Activated CD8-positive, alpha-beta memory T cell treated with anti-CD3 and anti-CD28 coated beads for 36 hours (primary cell): ENCODE results near the gene GPRIN1. TPM values are rescaled to one million over a fixed set of nuclear protein-coding genes. Genes with fewer than 3 reads are reported as not detected.
"Not testable (repeated sequence)": the region's sequence is repeated elsewhere in the genome, so short reads cannot be mapped to it uniquely, and the experiment has no call there.

Experiments used
- CTCF ChIA-PET: fragments of 350-600 bp; sonication (Branson Sonifier 250); formaldehyde crosslinking; loops from one replicate; lab custom pipeline; 2021; ENCODE audit warnings: antibody characterized with exemption; lab: Charles Lee
- POLR2A ChIA-PET: fragments of 350-600 bp; sonication (Branson Sonifier 250); formaldehyde crosslinking; loops from one replicate; lab custom pipeline; 2021; ENCODE audit warnings: antibody characterized with exemption; lab: Charles Lee
- total RNA-seq, 2 experiments: library from RNA; stranded (reverse); gene quantifications; one replicate each; pipeline ENCODE4 v1.2.3, GENCODE V29; 2021

The GPRIN1 gene
- total RNA-seq, 2 experiments from 2014 or later, result 2.7 to 3.0 TPM

DNA sequence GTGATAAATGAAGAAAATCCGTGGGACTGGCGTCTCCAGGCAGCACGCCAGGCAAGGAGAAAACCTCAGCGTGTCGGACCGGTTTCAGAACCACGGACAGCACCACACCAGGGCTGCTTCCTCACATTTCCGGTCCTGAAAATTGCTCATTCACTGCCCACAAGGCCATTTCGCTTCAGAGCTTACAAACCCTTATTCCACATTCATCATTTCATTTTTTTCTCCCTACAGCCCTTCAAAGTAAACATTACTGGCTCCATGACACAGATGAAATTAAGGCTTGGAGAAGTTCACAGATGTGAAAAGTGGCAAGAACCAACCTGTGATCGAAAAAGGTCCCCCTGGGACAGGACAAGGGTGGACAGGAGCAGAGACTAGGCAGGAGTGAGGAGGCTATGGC, 1.5 kb upstream of the GPRIN1 start:
- ChIA-PET CTCF (interaction anchor here (0.7 to 1.0 kb wide), 2 partner anchors 198 to 1070 kb away, joined by 3 read pairs; no protein-coding TSS in a partner anchor), POLR2A (no interaction called here)

DNA sequence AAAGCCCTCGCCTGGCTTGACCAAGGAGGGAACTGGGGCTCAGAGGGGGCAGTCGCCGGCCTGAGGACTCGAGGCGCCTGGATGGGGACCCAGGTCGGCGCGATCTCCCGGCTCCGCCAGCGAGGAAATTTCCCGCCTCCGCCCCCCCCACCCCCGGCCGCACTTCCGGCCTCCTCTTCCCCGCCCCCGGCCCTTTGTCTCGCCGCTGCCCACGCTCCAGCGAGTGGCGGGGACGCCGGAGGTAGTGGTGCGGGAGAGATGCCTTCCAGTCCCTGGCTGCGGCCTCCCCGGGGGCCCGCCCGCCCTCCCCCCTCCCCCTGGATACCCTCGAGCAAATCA, 448 bp upstream of the GPRIN1 start:
- POLR2A ChIA-PET, result interaction anchor here (1.3 kb wide), 1 partner anchor 36 kb away, joined by 3 read pairs; no protein-coding TSS in a partner anchor
- CTCF ChIA-PET, result interaction anchor here (1.0 kb wide), 1 partner anchor 36 kb away, joined by 4 read pairs; no protein-coding TSS in a partner anchor

DNA sequence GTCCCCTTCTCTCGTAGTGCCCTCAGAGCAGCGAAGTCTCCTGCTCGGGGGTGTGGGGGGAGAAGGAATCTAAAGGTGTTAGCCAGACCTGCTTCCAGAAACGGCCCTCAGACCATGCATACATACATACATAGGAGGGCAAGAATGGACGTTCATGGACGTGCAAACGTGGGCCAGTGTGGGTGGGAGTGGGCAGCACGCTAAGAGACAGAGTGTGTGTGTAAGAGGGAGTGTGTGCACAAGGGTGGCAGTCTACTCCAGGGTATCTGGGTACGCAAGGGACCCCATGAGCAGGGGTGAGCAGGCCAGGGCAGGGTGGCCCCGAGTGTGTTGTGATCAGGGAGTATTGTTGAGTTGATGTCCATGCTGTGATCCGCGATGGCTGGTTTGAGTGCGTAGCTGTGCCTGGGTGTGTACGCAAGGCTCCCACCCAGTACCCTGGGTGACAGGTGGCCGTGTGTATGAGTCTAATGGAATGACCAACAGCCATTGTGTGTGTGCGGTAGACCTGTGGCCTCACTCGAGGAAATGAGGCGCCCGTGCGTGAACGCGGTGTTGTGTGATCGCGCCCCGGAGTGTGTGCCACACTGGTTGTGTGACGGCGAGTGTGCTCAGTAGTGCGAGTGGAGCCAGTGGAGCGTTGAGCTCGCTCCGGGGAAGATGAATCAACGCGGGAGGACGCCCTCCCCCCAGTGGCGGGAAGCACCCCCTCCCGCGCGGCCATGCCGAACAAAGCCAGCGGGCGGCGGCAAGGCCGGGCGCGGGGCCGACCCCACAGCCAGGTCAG, 826 bp downstream of the GPRIN1 start:
- POLR2A ChIA-PET, result interaction anchor here (1.3 kb wide), 1 partner anchor 37 kb away, joined by 3 read pairs; no protein-coding TSS in a partner anchor

DNA sequence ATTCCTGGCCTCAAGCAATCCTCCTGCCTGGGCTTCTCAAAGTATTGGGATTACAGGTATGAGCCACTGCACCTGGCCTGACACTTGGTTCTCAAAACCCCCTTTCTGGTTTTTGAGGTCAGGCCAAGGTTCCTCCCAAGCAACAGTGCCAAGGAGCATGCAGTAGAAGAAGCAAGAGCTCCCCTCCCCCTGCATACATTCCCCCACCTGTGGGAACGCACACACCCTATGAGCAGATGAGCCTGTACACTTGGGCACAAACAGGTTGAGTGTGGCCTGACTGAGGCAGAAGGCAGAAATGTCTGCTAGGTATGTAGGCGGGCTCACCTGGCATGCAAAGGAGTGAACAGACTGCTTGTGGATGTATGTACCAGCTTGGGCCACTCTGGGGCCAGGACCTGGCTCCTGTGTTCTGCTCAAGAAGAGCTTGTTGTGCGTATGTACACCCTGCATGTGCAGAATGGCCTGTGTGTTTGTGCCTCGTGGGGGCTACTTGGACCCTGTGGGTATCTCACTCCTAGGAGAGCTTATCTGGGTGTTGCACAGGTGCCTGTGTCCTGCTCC, 1.7 kb downstream of the GPRIN1 start:
- CTCF ChIA-PET, result interaction anchor here (1.1 to 1.2 kb wide), 2 partner anchors 11 to 74 kb away, joined by 3 to 4 read pairs; no protein-coding TSS in a partner anchor
- POLR2A ChIA-PET, result no interaction called here

More for the DNA sequence above, 826 bp downstream of the GPRIN1 start:
- CTCF ChIA-PET, result no interaction called here

DNA sequence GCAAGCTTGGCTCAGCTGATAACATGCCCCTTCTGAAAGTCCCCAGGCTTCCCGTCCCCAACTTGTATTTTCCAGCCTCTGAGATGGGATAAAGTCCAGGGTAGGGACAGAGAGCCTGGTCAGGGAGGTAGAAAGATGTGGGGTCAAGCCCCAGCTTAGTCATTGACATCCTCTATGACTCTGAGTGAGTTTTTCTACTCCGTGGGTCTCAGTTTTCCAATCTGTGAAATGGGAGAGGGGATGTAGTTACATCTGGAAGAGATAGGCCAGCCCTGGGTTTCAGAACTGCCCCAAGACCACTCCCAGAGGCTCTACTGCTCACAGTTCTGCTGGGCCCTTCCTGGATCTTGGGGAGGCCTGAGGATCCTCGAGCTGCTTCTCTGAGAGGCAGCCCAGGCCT, 3.1 kb downstream of the GPRIN1 start:
- POLR2A ChIA-PET, result no interaction called here
- CTCF ChIA-PET, result interaction anchor here (0.7 to 1.8 kb wide), 3 partner anchors 10 to 190 kb away, joined by 3 to 6 read pairs (median 4); no protein-coding TSS in a partner anchor

DNA sequence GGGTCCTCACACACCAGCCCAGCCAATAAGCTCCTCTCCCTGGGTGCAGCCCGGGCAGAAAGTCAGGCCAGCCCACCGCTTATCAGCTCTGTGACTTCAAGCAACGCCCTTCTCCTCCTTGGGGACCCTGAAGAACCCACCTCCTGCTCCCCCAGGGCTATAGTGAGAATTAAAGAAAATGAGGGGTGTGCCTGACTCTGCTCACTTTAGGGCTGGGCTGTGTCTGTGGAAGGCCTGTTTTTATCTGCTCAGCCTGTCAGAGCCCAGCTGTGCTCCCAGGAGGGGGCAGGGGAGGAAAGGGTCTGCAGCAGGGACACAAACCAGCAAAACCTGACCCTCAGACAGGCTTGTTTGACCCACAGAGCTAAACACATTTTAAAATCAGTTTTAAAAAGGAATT, 3.9 kb downstream of the GPRIN1 start:
- POLR2A ChIA-PET, result interaction anchor here (0.6 kb wide), 1 partner anchor 177 kb away, joined by 11 read pairs; no protein-coding TSS in a partner anchor
- CTCF ChIA-PET, result interaction anchor here (0.7 to 1.8 kb wide), 2 partner anchors 9 to 189 kb away, joined by 3 to 6 read pairs; no protein-coding TSS in a partner anchor

DNA sequence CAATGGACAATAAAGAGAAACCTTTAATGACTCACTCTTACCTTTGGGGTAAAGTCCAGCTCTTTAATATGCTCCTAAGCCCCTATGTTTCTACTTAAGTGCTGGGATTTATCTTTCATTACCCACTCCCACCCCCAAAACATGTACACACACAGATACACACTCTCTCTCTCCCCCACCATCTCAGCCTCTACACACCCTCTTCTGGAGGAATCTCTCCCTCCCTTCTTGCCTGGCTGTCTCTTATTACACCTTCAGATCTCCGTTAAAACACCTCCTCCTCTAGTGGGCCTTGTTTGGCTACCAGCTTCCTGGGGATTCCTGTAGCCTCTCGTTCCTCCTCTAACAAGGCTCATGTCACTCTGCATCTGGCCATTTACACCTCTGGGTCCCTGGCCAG, 6.9 kb downstream of the GPRIN1 start:
- ChIA-PET CTCF (no interaction called here), POLR2A (no interaction called here)

DNA sequence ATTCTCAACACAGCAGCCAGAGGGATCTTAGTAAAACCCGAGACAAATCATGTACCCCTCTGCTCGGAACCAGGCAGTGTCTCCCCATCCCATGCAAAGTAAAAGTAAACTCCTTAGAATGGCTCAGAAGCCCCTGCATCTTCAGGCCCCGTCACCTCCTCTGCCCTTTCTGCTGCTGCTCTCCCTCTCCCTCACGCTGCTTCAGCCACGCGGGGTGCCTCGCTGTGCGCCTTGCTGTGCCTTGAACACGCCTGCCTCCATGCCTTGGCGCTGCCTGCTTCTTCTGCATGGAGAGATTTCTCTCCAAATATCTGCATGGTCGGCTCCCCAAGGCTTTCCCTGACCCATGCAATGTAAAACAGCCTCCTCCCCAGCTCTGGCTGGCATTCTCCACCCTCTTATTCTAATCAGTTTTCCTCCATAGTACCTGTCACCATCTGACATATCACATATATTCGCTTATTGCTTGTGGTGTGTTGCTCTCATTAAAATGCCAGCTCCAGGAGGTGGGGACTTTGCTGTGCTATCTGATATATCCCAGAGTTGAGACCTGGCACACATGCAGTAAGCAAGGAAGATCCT, 8.0 kb downstream of the GPRIN1 start:
- CTCF ChIA-PET, result no interaction called here
- POLR2A ChIA-PET, result no interaction called here

DNA sequence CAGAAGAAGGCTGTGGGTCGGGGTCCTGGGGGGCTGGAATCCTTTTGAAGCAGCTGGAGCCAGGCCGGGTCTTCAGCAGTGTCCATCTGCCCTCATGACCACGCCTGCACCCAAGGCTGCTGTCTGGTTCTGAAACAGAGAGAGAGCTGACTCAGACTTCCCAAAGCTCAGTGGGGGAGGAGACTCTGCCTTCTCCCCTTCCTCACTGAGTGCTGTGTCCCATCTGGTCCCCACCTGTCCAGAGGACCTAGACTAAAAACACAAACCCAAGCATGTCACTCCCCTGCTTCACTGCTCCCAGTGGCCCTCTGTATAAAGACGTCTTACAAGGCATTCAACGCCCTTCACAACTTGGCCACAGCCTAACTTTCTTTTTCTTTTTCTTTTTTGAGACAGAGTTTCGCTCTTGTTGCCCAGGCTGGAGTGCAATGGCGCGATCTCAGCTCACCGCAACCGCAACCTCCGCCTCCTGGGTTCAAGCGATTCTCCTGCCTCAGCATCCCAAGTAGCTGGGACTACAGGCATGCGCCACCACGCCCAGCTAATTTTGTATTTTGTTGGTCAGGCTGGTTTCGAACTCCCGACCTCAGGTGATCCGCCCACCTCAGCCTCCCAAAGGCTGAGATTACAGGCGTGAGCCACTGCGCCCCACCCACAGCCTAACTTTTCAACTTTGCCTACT, 10.1 kb downstream of the GPRIN1 start:
- POLR2A ChIA-PET, result not testable (repeated sequence)
- CTCF ChIA-PET, result interaction anchor here (1.3 kb wide), 2 partner anchors 26 to 53 kb away, joined by 3 to 4 read pairs; no protein-coding TSS in a partner anchor

DNA sequence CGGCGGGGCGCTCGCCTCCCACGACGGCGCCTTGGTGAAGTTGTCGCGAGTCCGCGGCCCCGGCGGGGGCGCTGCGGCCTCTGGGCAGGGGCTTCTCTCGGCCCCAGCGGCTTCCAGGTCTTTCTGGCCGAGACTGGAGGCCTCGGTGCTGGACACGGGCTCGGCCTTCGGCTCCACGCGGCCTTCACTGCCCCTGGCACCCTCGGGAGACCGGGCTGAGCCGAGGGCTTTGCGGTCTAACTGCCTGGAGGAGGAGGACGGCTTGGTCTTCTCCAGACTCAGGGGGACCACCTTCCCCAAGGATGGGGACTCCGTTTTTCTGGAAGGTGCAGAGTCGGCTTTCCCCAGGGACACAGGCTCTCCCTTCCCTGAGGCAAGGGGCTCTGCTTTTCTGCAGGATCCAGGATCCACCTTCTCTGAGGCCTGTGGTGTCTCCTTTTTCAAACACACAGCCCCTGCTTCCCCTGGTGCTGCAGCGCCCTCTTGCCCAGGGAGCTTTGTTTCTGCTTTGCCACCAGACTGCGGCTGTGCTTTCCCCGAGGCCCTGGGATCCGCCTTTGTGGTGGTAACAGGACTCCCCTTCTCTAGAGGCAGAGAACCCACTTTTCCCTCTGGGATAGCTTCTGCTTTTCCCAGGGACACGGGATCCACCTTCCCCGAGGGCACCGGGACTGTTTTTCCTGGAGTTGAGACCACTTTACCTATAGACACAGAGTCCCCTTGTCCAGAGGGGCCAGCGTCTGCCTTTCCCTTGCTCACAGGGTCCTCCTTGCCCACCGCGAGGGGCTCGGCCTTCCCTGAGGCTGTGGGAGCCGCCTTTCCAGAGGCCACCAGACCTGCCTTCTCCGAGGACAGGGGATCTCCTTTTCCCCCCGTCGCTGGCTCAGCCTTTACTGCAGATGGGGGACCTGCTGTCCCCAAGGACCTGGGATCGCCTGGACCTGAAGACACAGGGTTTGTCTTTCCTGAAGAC, 12.3 kb downstream of the GPRIN1 start:
- ChIA-PET POLR2A (no interaction called here), CTCF (interaction anchor here (0.6 to 1.8 kb wide), 6 partner anchors 9 to 192 kb away, joined by 3 to 6 read pairs (median 3); no protein-coding TSS in a partner anchor)

DNA sequence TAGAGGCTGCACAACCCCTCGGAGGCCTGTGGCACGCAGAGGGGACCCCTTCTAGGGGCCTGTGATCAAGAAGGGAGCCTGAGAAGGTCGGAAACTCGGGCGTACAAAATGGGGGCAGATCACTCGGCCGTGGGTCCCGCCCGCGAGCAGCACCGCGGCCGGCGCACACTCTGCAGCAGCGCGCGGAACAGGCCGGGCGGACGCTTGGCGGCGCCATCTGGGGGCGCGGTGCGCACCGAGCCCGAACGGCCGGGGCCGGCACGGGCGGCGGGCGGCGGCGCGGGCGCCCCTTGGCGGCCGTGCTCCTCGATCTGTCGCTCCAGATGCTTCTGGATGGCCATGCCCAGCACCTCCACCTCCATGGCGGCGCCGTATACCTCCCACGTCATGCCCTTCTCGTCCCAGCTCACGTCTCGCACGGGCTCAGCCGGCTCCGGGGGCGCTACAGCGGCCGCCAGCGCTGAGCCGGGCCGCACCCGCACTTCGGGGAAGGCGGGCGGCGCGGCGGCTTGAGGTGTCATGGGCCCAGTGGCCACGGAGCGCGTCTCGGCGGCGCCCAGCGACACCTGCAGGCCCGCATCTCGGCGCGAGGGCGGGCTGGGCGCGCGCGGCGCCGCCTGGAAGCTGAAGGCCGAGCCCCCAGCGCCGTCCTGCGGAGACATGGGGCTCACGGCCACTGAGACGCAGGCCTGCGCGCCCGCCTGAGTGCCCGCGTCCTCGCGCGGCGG, 13.1 kb downstream of the GPRIN1 start:
- ChIA-PET POLR2A (interaction anchor here (0.6 to 0.9 kb wide), 4 partner anchors 11 to 362 kb away, joined by 3 to 6 read pairs (median 4); partner anchors contain the start of gene TSPAN17), CTCF (interaction anchor here (0.7 to 1.8 kb wide), 9 partner anchors 10 to 191 kb away, joined by 3 to 6 read pairs (median 3); partner anchors contain the start of gene RNF44)

DNA sequence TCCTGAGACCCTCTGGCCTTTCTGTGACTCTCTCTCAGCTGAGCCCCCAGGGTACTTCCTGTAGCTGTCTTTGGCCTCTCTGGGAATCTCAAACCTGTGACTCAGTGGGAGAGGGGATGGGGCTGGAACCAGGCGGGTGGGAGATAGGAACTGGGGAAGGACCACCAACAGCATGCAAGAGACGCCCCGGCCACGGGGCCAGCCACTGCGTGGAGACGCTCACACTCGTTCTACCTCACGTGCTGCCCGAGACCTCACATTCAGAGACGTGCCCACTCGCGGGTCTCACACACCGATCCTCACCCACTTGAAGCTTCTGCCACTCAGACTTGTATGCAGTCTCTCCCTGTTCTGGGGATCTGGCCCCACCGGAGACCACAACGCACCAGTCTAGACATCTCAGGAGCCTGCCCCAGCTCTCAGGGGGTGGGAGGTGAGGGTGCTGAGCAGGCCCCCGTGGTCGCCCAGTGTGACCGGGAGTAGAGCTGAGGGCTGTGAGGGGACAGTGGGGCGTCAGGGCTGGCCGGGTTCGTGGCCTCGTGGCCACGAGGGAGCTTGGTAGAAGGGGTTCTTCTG, 13.8 kb downstream of the GPRIN1 start:
- CTCF ChIA-PET, result interaction anchor here (0.8 to 1.8 kb wide), 6 partner anchors 11 to 65 kb away, joined by 3 to 6 read pairs (median 4); partner anchors contain the start of gene RNF44
- POLR2A ChIA-PET, result interaction anchor here (0.6 to 0.9 kb wide), 4 partner anchors 11 to 363 kb away, joined by 3 to 6 read pairs (median 4); partner anchors contain the start of gene TSPAN17

DNA sequence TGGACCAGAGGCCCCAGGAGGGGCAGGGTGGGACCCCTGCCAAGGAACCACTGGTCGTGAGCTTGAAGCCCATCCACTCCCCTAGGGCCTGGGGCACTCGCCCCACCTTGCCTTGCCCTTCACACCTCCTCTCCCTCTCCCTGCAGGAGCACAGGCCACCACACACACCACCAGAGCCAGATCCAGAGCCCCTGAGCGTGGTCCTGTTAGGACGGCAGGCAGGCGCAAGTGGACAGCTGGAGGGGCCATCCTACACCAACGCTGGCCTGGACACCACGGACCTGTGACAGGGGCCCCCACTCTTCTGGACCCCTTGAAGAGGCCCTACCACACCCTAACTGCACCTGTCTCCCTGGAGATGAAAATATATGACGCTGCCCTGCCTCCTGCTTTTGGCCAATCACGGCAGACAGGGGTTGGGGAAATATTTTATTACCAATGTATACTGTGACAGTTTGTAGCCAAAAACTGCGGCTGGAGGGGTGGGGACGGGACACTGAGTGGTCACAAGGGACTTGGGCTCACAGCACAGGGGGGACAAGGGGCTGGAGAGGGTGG, 14.5 kb downstream of the GPRIN1 start:
- CTCF ChIA-PET, result interaction anchor here (1.2 to 1.4 kb wide), 2 partner anchors 22 to 58 kb away, joined by 4 to 5 read pairs; partner anchors contain the start of gene RNF44

DNA sequence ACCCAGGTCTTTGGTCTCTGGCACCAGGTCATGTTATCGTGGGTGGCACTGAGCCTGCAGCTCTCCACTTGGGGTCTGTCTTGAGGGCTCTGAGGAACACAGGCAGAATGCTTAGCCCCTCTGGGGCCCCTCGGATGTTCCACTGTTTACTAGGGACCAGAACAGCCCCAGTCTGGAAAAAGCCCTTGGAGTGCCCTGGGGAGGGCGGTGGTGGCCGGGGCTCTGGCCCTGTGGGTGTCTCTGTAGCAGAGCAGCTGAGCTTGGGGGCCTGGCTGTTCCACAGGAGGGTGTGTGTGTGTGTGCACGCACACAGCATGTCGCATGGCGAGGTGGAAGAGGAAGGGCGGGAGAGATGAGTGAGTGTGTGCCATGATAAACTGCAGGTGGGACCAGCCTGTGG, 15.4 kb downstream of the GPRIN1 start:
- POLR2A ChIA-PET, result no interaction called here
- CTCF ChIA-PET, result no interaction called here

More for the DNA sequence above, 14.5 kb downstream of the GPRIN1 start:
- POLR2A ChIA-PET, result no interaction called here

DNA sequence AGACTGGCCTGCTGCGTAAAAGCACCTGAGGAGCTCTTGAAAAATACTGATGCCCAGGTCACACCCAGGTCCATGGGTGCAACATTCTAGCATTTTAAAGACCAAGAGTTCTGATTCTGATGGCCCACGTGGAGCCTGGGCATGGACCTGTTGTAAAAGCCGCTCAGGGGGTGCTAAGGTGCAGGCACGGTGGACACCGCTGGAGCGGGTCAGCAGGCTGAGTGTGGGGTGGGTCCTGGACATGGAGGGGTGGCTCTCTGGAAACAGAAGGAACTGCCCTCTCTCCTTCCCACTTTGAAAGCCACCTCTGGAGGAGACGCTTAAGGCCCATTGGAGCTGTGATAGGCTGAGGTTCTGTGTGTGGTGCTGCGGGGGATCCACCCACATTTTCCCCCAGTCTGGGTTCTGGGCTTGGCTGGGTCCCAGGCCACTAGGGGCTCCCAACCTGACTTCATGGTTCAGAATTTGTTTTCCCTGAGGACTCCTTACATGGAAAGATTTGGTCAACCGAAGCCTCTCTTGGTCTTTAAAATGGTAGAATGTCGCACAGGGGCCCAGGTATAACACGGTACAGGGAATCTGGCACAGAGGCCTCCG, 16.6 kb downstream of the GPRIN1 start:
- POLR2A ChIA-PET, result no interaction called here
- CTCF ChIA-PET, result no interaction called here

DNA sequence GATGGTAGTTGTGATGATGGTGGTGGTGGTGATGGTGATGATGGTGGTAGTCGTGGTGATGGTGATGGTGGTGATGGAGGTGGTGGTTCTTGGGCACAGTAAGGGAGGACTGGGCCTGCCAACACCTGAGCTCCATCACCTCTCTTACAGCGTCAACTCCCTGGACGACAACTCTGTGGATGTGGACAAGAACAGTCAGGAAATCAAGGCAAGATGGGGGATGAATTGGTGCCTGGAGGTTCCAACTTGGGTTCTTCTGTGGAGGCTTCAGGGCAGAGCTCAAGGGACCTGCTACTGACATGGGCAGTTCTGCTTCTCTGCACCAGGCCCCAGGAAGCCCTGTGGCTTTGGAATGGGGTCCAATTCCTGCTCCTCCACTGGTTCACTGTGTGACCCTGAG, 17.4 kb downstream of the GPRIN1 start:
- ChIA-PET POLR2A (no interaction called here), CTCF (no interaction called here)
